Left ventricle myocardium inferior (tissue), 1 donor: ENCODE measurements around the gene ISCU. TPM values are rescaled to one million over a fixed set of nuclear protein-coding genes. Genes with fewer than 3 reads are reported as not detected.
"Not testable (repeated sequence)": the region's sequence is repeated elsewhere in the genome, so short reads cannot be mapped to it uniquely, and the experiment has no call there.

ENCODE experiments used
- DNase-seq: peaks from one replicate; pipeline ENCODE4 v3.0.0-alpha.2; 2020
- H3K27ac ChIP-seq: fragments of 200-600 bp; replicated peaks from 2 replicates; pipeline ENCODE4 v1.8.0; 2021
- H3K27me3 ChIP-seq: fragments of 200-600 bp; 2 replicates; pipeline ENCODE4 v1.8.0; 2021; ENCODE audit warnings: low read depth
- H3K36me3 ChIP-seq: fragments of 200-600 bp; 2 replicates; pipeline ENCODE4 v1.8.0; 2021
- H3K4me1 ChIP-seq: fragments of 200-600 bp; 2 replicates; pipeline ENCODE4 v1.8.0; 2021
- H3K4me3 ChIP-seq: fragments of 200-600 bp; 2 replicates; pipeline ENCODE4 v1.8.0; 2021; ENCODE audit warnings: mild to moderate bottlenecking, moderate library complexity
- H3K9me3 ChIP-seq: fragments of 200-600 bp; replicated peaks from 2 replicates; pipeline ENCODE4 v1.8.0; 2021
- CTCF ChIP-seq: fragments of 200-600 bp; IDR thresholded peaks from 2 replicates; pipeline ENCODE4 v1.8.0; 2021; ENCODE audit warnings: antibody characterized with exemption, mild to moderate bottlenecking, borderline replicate concordance
- intact Hi-C: fragments of 100-400 bp; cut with micrococcal nuclease; formaldehyde crosslinking; loops from one replicate; pipeline ENCODE4 v1.11.0; 2022
- total RNA-seq: library from RNA; stranded (reverse); fragmentation: NEBNext Ultra II Directional; extraction: Animal tissue kit (Norgen Biotek cat#: 25700); gene quantifications from one replicate; pipeline ENCODE4 v1.2.1, GENCODE V29; 2021
- donor health status: DM: no; HTN: yes; CAD: no; lungs with severe emphysema.

Gene ISCU
- total RNA-seq, 1 donor from 2014 or later = 560 TPM

- no peak for DNase-seq
- H3K4me3 ChIP-seq = no peak overlapping the region
- no peaks in the 10 kb centered on the region for H3K9me3 ChIP-seq
- no peaks in the 10 kb centered on the region for H3K27me3 ChIP-seq
- intact Hi-C loops = no loop called here
- peaks cover 55% of the 10 kb centered on the region for H3K4me1 ChIP-seq
- no peak overlapping the region for H3K27ac ChIP-seq
- peaks cover 49% of the 10 kb centered on the region for H3K36me3 ChIP-seq
- TF ChIP-seq CTCF = no peak
Observed at GRCh38 chr12:108548954-108549521, 13.4 kb upstream of the ISCU start.

- intact Hi-C loops = no loop called here
- H3K27ac ChIP-seq = no peak overlapping the region
- H3K9me3 ChIP-seq = no peaks in the 10 kb centered on the region
- H3K4me3 ChIP-seq = no peak overlapping the region
- H3K4me1 ChIP-seq = peaks cover 72% of the 10 kb centered on the region
- DNase-seq = no peak
- peaks cover 24% of the 10 kb centered on the region for H3K36me3 ChIP-seq
- H3K27me3 ChIP-seq = no peaks in the 10 kb centered on the region
- no peak for TF ChIP-seq CTCF
Observed at GRCh38 chr12:108551535-108551934, 10.9 kb upstream of the ISCU start.

- TF ChIP-seq CTCF = no peak
- Histone ChIP-seq H3K4me3 (no peak overlapping the region), H3K27me3 (no peaks in the 10 kb centered on the region), H3K27ac (no peak overlapping the region), H3K4me1 (peaks cover 72% of the 10 kb centered on the region), H3K9me3 (no peaks in the 10 kb centered on the region), H3K36me3 (peaks cover 5% of the 10 kb centered on the region)
- intact Hi-C loops = no loop called here
- DNase-seq = no peak
Observed at GRCh38 chr12:108553799-108554198, 8.6 kb upstream of the ISCU start.

GRCh38 chr12:108555383-108555782, 7.0 kb upstream of the ISCU start:
- H3K27me3 ChIP-seq, intact Hi-C loops, H3K9me3 ChIP-seq, DNase-seq, H3K36me3 ChIP-seq, H3K4me3 ChIP-seq, H3K27ac ChIP-seq: not testable (repeated sequence)
- peaks cover 86% of the 10 kb centered on the region for H3K4me1 ChIP-seq

- Histone ChIP-seq H3K4me3 (peak overlapping the region; percentile 89), H3K27ac (no peak overlapping the region), H3K27me3 (no peaks in the 10 kb centered on the region), H3K4me1 (peaks cover 86% of the 10 kb centered on the region), H3K36me3 (peaks cover 5% of the 10 kb centered on the region), H3K9me3 (no peaks in the 10 kb centered on the region)
- TF ChIP-seq CTCF = no peak
- no peak for DNase-seq
- intact Hi-C loops = no loop called here
Observed at GRCh38 chr12:108559007-108559655, 3.3 kb upstream of the ISCU start.

GRCh38 chr12:108559748-108560147, 2.6 kb upstream of the ISCU start:
- no peak overlapping the region for H3K27ac ChIP-seq
- intact Hi-C loops = no loop called here
- no peaks in the 10 kb centered on the region for H3K9me3 ChIP-seq
- peaks cover 11% of the 10 kb centered on the region for H3K36me3 ChIP-seq
- H3K4me1 ChIP-seq = peaks cover 92% of the 10 kb centered on the region
- TF ChIP-seq CTCF = no peak
- H3K4me3 ChIP-seq = peak overlapping the region; percentile 89
- no peak for DNase-seq
- no peaks in the 10 kb centered on the region for H3K27me3 ChIP-seq
